Mucosa of descending colon (tissue), 3 donors: ENCODE data around the gene PIAS1. TPM values are rescaled to one million over a fixed set of nuclear protein-coding genes. Genes with fewer than 3 reads are reported as not detected.

Source experiments
- ATAC-seq: fragments of 200-7000 bp; cut with Tn5 transposase; one replicate; pipeline ENCODE4 v1.9.1; 2020; ENCODE audit warnings: mild to moderate bottlenecking, moderate library complexity
- DNase-seq, 3 donors: peaks; one replicate each; pipeline ENCODE4 v3.0.0-alpha.2; 2020
- H3K36me3 ChIP-seq: fragments of 200-600 bp; one replicate; pipeline ENCODE4 v1.8.0; 2021; ENCODE audit warnings: low read depth, mild to moderate bottlenecking
- H3K4me1 ChIP-seq: fragments of 200-600 bp; one replicate; pipeline ENCODE4 v1.8.0; 2021; ENCODE audit warnings: low read depth, mild to moderate bottlenecking
- H3K4me3 ChIP-seq: fragments of 200-600 bp; one replicate; pipeline ENCODE4 v1.8.0; 2021; ENCODE audit warnings: mild to moderate bottlenecking
- H3K9me3 ChIP-seq: fragments of 200-600 bp; one replicate; pipeline ENCODE4 v1.8.0; 2021; ENCODE audit warnings: mild to moderate bottlenecking
- CTCF ChIP-seq: fragments of 200-600 bp; IDR thresholded peaks from one replicate; pipeline ENCODE4 v1.8.0; 2022; ENCODE audit warnings: antibody characterized with exemption, mild to moderate bottlenecking
- intact Hi-C, 2 donors: fragments of 100-400 bp; cut with DNase I in 1 of 2; cut with micrococcal nuclease in 1 of 2; formaldehyde crosslinking; loops; one replicate each; pipeline versions ENCODE4 v1.11.0 to v1.11.1; 2022; cut with DNase I, micrococcal nuclease
- total RNA-seq, 3 donors: library from RNA; stranded (reverse); fragmentation: NEBNext Ultra II Directional in 2 of 3; extraction: Animal tissue kit (Norgen Biotek cat#: 25700) in 2 of 3; gene quantifications; one replicate each; pipeline versions ENCODE4 v1.2.1 to v1.2.4, GENCODE V29; 2021 to 2023
- donor health status: DM: no; HTN: no; CAD: no; lungs with moderate emphysema.
- donor health status: DM: no; HTN: no; CAD: no.
- donor health status: DM: no; HTN: yes; CAD: no.

The PIAS1 gene
- total RNA-seq, 3 donors from 2014 or later, result 35.4 to 59.3 (median 37.7) TPM

GRCh38 chr15:68015244-68015643 is 38.9 kb upstream of the PIAS1 start:
- Histone ChIP-seq H3K9me3 (no peaks in the 10 kb centered on the region), H3K4me1 (no peaks in the 10 kb centered on the region), H3K4me3 (no peak overlapping the region), H3K36me3 (no peaks in the 10 kb centered on the region)
- ATAC-seq (no peak), DNase-seq (no peak)
- intact Hi-C loops, result no loop called here
- no peak for TF ChIP-seq CTCF

DNA sequence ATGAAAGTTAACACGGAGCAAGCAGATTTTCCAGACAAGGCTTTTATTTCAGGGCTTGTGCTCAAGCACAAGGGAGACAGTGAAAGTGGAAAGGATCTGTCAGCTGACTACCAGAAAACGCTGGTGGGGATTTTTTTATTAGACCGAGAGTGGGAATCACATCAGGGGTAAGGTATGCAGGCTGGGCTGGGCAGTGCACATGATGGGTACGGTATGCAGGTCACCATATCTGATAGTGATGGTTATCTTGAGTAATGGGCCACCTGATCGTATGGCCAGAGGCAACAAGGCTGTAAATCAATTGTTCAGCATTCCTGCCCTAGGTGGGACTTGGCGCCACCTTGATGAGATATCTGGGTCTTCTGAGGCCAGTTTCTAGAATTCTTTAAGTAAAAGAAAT is 36.9 kb upstream of the PIAS1 start:
- intact Hi-C loops, result no loop called here

GRCh38 chr15:68018797-68019444 is 35.2 kb upstream of the PIAS1 start:
- H3K4me3 ChIP-seq, result no peak overlapping the region
- no peaks in the 10 kb centered on the region for H3K36me3 ChIP-seq
- intact Hi-C loops, result no loop called here
- H3K9me3 ChIP-seq, result no peaks in the 10 kb centered on the region
- no peak for TF ChIP-seq CTCF
- peaks cover 2% of the 10 kb centered on the region for H3K4me1 ChIP-seq
- no peak for DNase-seq
- no peak for ATAC-seq

More for the DNA sequence above, 36.9 kb upstream of the PIAS1 start:
- Histone ChIP-seq H3K36me3 (no peaks in the 10 kb centered on the region), H3K4me1 (peaks cover 2% of the 10 kb centered on the region), H3K9me3 (no peaks in the 10 kb centered on the region), H3K4me3 (no peak overlapping the region)
- no peak for TF ChIP-seq CTCF
- DNase-seq, result no peak
- no peak for ATAC-seq

DNA sequence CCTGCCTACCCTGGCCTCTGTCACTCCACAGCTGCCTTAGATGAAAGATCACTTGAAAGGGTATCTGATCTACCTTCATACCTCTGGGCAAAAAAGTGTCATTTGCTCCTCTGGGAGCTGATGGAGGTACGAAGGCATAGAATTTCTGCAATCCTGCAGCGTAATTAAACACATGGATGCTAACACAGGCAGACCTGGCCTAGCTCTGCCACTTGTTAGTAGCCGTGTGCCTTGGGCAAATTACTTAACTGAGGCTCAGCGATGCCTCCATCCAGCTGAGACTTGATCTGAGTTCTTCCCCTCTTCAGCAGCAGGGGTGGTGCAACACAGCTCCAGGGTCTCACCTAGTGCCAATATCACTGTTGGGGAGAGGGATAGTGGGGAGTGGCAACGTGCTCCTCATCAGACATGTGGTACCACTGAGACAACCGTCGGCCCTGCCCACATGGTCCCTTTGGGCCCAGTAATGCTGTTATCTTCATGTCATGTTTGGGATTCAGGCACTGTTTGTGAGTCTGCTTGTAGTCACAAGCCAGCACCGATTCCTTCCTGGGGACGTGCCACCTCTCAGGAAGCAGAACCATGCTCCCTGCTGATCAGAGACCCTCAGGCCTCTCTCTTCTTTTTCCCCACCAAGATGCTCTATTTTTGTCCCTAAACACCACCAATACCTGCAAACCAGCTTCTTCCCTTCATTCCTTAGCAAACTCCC is 34.1 kb upstream of the PIAS1 start:
- intact Hi-C loops, result no loop called here
- no peak for DNase-seq
- no peak for ATAC-seq

GRCh38 chr15:68020685-68021084 is 33.4 kb upstream of the PIAS1 start:
- ATAC-seq (no peak), DNase-seq (no peak)
- H3K4me3 ChIP-seq, result no peak overlapping the region
- H3K9me3 ChIP-seq, result no peaks in the 10 kb centered on the region
- no peaks in the 10 kb centered on the region for H3K36me3 ChIP-seq
- peaks cover 2% of the 10 kb centered on the region for H3K4me1 ChIP-seq
- intact Hi-C loops, result no loop called here
- TF ChIP-seq CTCF, result no peak

More for the DNA sequence above, 34.1 kb upstream of the PIAS1 start:
- no peak overlapping the region for H3K4me3 ChIP-seq
- H3K4me1 ChIP-seq, result peaks cover 2% of the 10 kb centered on the region
- no peaks in the 10 kb centered on the region for H3K36me3 ChIP-seq
- no peaks in the 10 kb centered on the region for H3K9me3 ChIP-seq
- no peak for TF ChIP-seq CTCF
